Activated gamma-delta T cell (primary cell): ENCODE data around the gene CEBPA.

Experiments
- DNase-seq: peaks from one replicate; lab custom pipeline; 2025; lab: John Stamatoyannopoulos, UW

The CEBPA gene

GRCh38 chr19:33287438-33287837, 14.9 kb downstream of the CEBPA start:
- DNase-seq = no peak

DNA sequence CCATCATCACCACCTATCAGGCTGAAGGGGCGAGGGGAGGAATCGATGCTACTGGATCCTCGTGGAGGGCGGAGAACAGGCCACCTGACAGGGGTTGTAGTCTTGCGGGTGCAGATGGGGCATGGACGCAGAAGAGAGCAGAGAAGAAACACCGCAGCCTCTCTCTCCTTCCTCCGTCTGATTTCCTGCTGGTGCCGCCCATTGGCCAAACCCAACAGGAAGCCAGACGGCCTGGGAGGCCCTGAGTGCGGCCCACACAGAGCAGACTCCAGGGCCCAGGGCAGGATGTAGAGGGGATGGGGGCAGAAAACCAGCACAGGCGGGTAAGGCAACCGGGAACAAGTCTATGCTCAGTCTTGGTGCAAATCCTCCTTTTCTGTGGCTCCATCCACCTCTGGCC, 15.4 kb downstream of the CEBPA start:
- DNase-seq = no peak

DNA sequence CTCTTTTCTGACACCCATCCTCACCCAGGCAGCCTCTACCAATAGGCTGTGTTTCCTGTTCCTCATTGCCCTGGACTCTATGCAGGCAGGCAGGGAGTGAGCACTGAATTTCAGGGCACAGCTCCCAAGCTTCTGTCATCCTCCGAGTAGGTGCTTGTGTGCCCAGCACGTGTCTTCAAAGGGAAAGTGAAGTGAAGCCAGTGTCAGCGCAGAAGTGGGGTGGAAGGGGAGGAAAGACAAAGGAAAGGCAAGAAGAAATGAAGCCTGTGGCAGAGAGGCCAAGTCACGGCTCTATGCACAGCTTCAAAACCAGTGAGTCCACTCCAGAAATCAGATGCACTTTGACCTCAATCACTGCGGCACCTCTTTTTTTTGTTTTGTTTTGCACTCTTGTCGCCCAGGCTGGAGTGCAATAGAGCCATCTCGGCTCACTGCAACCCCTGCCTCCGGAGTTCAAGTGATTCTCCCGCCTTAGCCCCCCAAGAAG, 16.9 kb downstream of the CEBPA start:
- no peak for DNase-seq

DNA sequence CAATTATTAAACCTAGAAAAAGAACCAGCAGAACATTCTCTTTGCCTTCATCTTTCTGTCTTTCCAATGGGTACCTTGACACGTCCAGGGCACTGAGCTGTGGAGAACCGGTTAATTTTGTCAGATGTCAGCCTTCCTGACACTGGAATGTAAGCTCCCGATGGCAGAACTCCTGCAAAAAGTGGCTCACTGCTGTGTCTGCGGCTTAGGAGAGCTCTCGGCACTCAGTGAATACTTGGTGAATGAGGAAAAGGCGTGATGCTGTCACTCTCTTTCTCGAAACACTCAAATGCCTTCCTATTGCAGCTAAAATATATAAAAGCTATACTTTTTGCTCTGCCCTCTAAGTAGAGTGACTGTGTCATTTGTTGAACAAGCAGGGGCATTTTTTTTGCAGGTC, 17.6 kb downstream of the CEBPA start:
- no peak for DNase-seq

GRCh38 chr19:33284146-33284643, 18.1 kb downstream of the CEBPA start:
- no peak for DNase-seq

GRCh38 chr19:33283589-33283988, 18.7 kb downstream of the CEBPA start:
- no peak for DNase-seq

DNA sequence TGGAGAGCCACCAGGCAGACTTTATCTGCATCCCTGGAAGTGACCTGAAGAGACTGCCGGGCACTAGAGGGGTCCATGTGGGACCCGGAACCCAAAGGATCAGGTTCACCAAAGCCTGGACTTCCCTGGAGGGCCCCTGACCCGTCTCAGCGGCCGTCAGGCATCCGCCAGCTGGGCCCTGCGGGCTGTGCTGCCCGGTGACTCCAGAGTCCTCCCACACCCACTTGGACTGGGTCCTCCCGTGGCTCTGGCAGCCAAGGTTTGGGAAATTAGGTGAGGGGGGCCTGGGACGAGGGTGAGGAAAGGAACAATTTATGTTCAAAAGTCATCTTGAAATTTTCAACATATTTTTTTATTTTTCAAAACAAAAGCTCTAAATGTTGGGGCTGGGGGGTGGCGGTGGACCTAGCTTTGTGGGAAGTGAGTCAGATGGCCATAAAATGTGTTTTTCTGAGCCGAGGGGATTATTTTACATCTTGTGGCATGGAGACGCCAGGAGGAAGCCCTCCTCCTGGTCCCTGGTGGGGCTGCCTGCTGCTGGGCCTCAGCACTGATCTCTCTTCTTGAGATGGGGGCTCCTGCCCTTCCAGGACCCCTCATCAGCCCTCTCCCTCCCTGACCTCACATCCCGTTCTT, 20.2 kb downstream of the CEBPA start:
- DNase-seq = no peak

DNA sequence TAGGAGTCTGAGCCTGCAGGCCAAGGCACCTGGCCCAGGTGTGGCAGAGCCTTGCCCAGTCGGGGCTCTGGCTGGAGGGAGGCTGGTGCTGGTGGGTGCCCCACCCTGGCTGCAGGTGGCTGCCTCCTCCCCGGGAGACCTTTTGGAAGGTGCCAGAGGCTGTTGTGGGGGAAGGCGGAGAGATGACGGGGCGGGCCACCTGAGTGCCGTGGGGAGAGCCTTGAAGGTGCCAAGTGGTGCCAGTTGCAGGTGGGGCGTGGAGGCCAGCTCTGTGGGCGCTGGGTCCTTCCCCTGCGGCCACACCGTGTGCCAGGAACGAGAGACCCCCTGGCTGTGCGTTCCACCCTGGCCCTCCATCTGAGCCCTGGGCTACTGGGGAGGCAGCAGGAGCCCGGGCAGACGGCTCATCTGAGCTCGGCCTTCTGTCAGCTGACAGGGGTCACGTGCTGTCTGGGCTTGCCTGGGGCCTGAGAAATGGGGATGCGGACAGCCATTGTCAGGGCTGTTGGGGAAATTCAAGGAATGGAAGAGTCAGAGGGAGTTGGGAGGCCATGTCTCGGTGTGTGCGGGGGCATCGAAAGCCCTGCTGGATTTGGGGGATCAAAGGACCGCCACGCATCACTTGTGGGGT, 20.9 kb downstream of the CEBPA start:
- DNase-seq = no peak

GRCh38 chr19:33280351-33280921, 21.9 kb downstream of the CEBPA start:
- DNase-seq = no peak

DNA sequence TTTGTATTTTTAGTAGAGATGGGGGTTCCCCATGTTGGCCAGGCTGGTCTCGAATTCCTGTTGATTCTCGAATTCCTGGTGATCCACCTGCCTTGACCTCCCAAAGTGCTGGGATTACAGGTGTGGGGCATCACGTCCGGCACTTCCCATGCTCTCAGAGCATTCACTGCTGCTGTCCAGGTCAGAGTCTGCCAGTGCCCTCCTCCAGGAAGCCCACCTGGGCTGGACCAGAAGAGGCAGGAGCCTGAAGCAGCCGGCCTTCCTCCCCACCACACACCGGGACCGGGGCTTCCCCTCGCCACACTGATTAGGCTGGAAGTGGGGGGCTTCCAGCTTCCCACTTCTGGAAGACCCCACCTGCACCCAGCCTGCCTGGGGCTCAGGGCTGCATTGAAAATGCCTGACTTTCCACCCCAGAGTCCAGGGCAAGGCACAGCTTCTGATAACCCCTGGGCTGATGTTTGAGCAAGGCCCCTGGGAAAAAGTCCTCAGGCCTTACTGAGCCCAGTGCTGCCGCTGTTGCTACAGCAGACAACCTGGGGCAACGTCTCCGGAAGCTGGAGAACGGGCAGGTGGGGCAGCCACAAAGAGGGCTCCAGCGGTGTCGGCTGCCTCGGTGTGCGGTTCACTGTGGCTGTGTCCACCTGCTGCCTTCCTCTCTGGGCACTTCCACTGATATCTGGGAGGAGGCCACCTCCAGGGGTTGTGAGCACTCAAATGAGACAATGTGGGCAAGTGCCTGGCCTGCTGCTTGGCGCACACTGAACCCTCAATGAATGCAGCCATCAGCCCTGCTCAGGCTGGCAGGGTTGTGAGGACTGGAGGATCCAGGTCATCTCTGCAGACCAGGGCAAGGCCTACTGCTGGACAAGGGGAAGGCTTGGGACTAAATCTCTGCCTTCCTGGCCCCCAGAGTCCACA, 22.6 kb downstream of the CEBPA start:
- DNase-seq = no peak

- no peak for DNase-seq
Observed at GRCh38 chr19:33278403-33279269, 23.7 kb downstream of the CEBPA start.

DNA sequence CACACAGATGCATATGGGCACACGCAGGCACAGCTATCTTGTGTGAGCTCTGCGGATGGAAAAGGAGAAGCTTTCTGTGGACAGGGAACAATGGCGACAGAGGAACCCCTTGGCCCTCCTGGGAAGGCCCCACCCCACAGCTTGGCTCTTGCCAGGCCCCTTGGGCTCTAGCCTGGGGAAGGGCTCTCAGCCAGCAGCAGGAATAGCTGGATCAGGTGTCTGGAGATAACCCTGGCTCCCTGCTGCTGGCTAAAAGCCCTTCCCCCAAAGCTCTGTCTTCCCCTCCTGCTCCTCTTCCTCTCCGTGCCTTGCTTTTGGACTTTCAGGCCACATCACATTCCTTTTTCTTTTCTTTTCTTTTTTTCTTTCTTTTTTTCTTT, 24.3 kb downstream of the CEBPA start:
- DNase-seq = no peak

- DNase-seq = no peak
Observed at GRCh38 chr19:33277434-33277833, 24.9 kb downstream of the CEBPA start.

GRCh38 chr19:33275933-33276619, 26.3 kb downstream of the CEBPA start:
- DNase-seq = no peak

GRCh38 chr19:33275559-33275932, 26.8 kb downstream of the CEBPA start:
- no peak for DNase-seq

- no peak for DNase-seq
Observed at GRCh38 chr19:33274663-33275558, 27.4 kb downstream of the CEBPA start.

DNA sequence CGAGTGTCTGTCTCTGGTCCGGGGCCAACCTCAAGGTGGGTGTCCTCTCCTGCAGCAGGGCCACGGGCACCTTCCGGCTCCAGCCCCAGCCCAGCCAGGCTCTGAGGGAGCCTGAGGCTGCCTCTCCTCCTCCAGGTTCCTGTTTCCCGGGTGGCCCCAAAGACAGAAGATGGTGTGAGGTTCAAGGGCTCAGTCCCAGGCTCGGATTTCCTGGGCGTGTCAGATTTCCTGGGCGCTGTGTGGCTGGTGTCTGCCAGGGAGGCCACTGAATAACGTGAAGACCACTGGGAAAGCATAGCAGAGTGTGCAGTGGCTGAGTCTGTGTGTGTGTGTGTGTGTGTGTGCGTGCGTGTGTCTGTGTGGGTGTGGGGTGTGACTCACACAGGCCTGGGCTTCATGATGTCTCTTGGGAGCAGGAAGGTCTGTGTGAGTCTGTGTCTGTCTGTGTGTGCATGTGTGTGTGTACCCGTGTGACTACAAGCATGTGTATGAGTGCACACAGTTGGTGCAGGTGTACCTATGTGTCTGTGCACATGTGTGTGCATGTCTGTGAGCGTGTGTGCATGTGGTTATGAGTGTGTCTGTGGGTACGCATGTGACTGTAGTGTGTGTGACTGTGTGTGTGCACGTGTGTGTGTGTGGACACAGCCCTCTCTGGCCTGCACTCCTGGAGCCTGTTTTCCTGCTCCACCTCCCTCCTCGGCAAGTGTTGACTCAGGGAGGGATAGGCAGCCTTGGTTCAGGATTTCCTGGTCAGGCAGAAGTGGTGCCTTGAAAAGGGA, 28.3 kb downstream of the CEBPA start:
- no peak for DNase-seq

- DNase-seq = no peak
Observed at GRCh38 chr19:33273065-33273736, 29.1 kb downstream of the CEBPA start.
